Tibial artery (tissue), 4 donors: ENCODE results near the gene DYNLRB2.

Source experiments
- DNase-seq, 2 donors: peaks; one replicate each; pipeline ENCODE4 v3.0.0-alpha.2; 2019
- H3K27ac ChIP-seq, 2 donors: fragments of 200-600 bp; sonication (generic) in 1 of 2; 1 replicate in 1 of 2; 2 replicates in 1 of 2; pipeline ENCODE4 v1.5.1; 2018 to 2019; ENCODE audit warnings: mild to moderate bottlenecking in 1 of 2
- H3K27me3 ChIP-seq, 2 donors: fragments of 200-600 bp; sonication (generic) in 1 of 2; one replicate each; pipeline versions ENCODE4 v1.5.1 to v1.6.0; 2016 to 2019
- H3K36me3 ChIP-seq, 3 donors: fragments of 200-600 bp; sonication (generic) in 2 of 3; one replicate each; pipeline ENCODE4 v1.5.1; 2016 to 2019; ENCODE audit warnings: mild to moderate bottlenecking in 2 of 3
- H3K4me1 ChIP-seq, 4 donors: fragments of 200-600 bp; sonication (generic) in 2 of 4; 1 replicate in 3 of 4; 2 replicates in 1 of 4; pipeline ENCODE4 v1.5.1; 2016 to 2019
- H3K4me3 ChIP-seq, 2 donors: fragments of 200-600 bp; sonication (generic) in 1 of 2; 1 replicate in 1 of 2; 2 replicates in 1 of 2; pipeline ENCODE4 v1.5.1; 2018 to 2019; ENCODE audit warnings: mild to moderate bottlenecking in 2 of 2
- H3K9me3 ChIP-seq, 3 donors: fragments of 200-600 bp; sonication (generic) in 1 of 3; one replicate each; pipeline ENCODE4 v1.5.1; 2016 to 2019
- intact Hi-C: fragments of 100-400 bp; cut with DNase I; formaldehyde crosslinking; loops from one replicate; pipeline ENCODE4 v1.15.0; 2023; ENCODE audit warnings: low total_unique reads
- TF ChIP-seq, protein P1 (sequence below), 2 experiments: fragments of 200-600 bp in 1 of 2; fragments of 450-650 bp in 1 of 2; IDR thresholded peaks; one replicate each; pipeline ENCODE4 v1.5.1; 2017 to 2019; ENCODE audit warnings: antibody characterized with exemption in 2 of 2, mild to moderate bottlenecking in 1 of 2, moderate library complexity in 1 of 2

DYNLRB2 gene

DNA sequence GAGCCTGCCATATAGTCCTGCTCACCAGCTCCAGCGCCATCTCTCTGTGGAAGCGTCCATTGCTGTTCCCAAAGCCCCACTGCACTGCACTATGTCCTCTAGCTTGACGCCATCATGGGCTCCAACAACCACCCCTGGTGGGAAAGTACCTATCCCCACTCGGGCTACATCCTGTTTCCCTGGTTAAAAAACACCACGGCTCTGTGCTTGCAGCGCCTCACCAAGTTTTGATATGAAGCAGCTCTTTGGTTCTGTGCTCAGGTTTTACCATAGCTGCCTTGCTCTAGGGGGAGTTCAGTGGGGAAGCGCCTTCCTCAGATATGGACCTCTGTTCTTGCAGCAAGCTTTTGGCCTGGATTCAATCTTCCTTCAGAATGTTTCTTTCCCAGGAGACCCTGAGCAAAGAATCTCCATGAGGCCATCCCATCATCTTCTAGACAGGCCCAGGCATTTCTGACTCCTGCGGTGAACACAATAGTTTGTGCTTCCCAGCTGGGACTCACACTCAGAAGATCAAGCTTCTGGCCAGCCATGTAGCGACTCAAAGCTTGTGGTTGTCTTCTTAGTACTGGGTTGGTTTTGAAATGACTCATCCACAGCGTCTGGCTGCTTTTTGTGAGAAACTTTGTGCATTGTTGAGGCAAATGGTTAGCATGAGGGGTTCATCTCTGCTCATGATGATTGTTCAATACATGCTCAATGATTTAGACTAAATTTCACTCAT lies 39.5 kb downstream of the DYNLRB2 start:
- H3K36me3 ChIP-seq, result no peaks in the 10 kb centered on the region
- H3K27ac ChIP-seq, result no peak overlapping the region
- TF ChIP-seq, protein P1, sequence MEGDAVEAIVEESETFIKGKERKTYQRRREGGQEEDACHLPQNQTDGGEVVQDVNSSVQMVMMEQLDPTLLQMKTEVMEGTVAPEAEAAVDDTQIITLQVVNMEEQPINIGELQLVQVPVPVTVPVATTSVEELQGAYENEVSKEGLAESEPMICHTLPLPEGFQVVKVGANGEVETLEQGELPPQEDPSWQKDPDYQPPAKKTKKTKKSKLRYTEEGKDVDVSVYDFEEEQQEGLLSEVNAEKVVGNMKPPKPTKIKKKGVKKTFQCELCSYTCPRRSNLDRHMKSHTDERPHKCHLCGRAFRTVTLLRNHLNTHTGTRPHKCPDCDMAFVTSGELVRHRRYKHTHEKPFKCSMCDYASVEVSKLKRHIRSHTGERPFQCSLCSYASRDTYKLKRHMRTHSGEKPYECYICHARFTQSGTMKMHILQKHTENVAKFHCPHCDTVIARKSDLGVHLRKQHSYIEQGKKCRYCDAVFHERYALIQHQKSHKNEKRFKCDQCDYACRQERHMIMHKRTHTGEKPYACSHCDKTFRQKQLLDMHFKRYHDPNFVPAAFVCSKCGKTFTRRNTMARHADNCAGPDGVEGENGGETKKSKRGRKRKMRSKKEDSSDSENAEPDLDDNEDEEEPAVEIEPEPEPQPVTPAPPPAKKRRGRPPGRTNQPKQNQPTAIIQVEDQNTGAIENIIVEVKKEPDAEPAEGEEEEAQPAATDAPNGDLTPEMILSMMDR (IDR thresholded peaks at IDR 0.05), result no peak
- H3K9me3 ChIP-seq, result no peaks in the 10 kb centered on the region
- DNase-seq, result no peak
- no peaks in the 10 kb centered on the region for H3K4me1 ChIP-seq
- intact Hi-C loops, result no loop called here
- H3K27me3 ChIP-seq, result no peaks in the 10 kb centered on the region
- H3K4me3 ChIP-seq, result no peak overlapping the region

DNA sequence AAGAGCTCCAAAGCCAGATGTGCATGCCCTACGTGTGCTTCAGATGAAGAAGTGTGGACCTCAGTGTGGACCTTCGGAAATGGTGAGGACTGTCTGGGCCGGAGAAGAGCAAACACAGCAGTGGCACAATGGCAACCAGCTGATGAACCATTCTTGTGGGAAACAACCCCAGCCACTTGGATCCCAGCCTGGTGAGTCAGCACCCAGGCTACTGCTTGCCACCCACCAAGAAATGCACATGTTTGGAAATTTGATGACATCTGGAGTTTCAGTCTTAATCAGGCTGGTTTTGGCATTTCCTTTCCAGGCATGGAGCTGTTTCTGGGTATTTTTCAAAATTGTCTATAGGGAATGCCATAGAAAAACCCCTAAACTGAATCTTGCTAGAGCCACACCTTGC lies 42.7 kb downstream of the DYNLRB2 start:
- H3K4me1 ChIP-seq, result no peaks in the 10 kb centered on the region
- no peaks in the 10 kb centered on the region for H3K9me3 ChIP-seq
- intact Hi-C loops, result no loop called here
- peak in 1 of 2 donors; percentile 26 for DNase-seq
- no peak overlapping the region for H3K4me3 ChIP-seq
- TF ChIP-seq, protein P1 (IDR thresholded peaks at IDR 0.05), result no peak
- no peaks in the 10 kb centered on the region for H3K27me3 ChIP-seq
- H3K36me3 ChIP-seq, result no peaks in the 10 kb centered on the region
- no peak overlapping the region for H3K27ac ChIP-seq

GRCh38 chr16:80585764-80586163 lies 45.0 kb downstream of the DYNLRB2 start:
- H3K4me1 ChIP-seq, result no peaks in the 10 kb centered on the region
- TF ChIP-seq, protein P1 (IDR thresholded peaks at IDR 0.05), result no peak
- DNase-seq, result no peak
- no peaks in the 10 kb centered on the region for H3K27me3 ChIP-seq
- H3K4me3 ChIP-seq, result no peak overlapping the region
- intact Hi-C loops, result no loop called here
- no peaks in the 10 kb centered on the region for H3K36me3 ChIP-seq
- H3K27ac ChIP-seq, result no peak overlapping the region
- H3K9me3 ChIP-seq, result no peaks in the 10 kb centered on the region

- Histone ChIP-seq H3K27me3 (no peaks in the 10 kb centered on the region), H3K4me1 (no peaks in the 10 kb centered on the region), H3K4me3 (no peak overlapping the region), H3K27ac (no peak overlapping the region), H3K9me3 (no peaks in the 10 kb centered on the region), H3K36me3 (no peaks in the 10 kb centered on the region)
- TF ChIP-seq, protein P1 (IDR thresholded peaks at IDR 0.05), result no peak
- intact Hi-C loops, result no loop called here
- DNase-seq, result no peak
Measured at GRCh38 chr16:80586476-80586875, 45.7 kb downstream of the DYNLRB2 start.

DNA sequence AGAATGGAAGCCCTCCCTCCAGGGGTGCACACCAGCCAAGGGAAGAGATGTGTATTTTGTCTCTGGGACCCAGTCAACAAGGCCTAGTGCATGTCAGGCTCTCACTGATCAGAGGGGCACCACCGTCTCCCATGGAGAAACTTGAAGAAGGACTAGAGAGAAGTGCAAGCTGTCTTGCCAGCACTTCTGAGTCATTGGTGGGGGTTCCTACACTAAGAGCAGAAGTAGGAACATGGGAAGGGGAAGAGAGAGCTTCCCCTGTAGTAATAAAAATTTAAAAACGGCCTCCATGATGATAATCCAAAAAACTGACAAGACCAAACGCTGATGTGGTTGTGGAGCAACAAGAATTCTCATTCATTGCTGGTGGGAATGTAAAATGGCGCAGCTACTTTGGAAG lies 46.3 kb downstream of the DYNLRB2 start:
- TF ChIP-seq, protein P1 (IDR thresholded peaks at IDR 0.05), result no peak
- intact Hi-C loops, result no loop called here
- Histone ChIP-seq H3K4me1 (no peaks in the 10 kb centered on the region), H3K4me3 (no peak overlapping the region), H3K9me3 (no peaks in the 10 kb centered on the region), H3K27ac (no peak overlapping the region), H3K36me3 (no peaks in the 10 kb centered on the region), H3K27me3 (no peaks in the 10 kb centered on the region)
- DNase-seq, result no peak
